Fibroblast of lung (primary cell): ENCODE measurements around the gene SESN2.

Source experiments
- EZH2 ChIP-seq: IDR thresholded peaks from 2 replicates; pipeline ENCODE4 v1.5.1; 2012; ENCODE audit warnings: low read length, control low read depth, mild to moderate bottlenecking; ENCODE audit errors: missing control alignments
- TF ChIP-seq, protein P1 (sequence below), 2 donors: IDR thresholded peaks in 1 of 2; conservative IDR thresholded peaks in 1 of 2; 1 replicate in 1 of 2; 2 replicates in 1 of 2; pipeline ENCODE4 v1.5.1; 2011 to 2012; ENCODE audit warnings: low read length in 2 of 2, control low read depth in 1 of 2, inconsistent platforms in 1 of 2, low read depth in 1 of 2, mild to moderate bottlenecking in 1 of 2

DNA sequence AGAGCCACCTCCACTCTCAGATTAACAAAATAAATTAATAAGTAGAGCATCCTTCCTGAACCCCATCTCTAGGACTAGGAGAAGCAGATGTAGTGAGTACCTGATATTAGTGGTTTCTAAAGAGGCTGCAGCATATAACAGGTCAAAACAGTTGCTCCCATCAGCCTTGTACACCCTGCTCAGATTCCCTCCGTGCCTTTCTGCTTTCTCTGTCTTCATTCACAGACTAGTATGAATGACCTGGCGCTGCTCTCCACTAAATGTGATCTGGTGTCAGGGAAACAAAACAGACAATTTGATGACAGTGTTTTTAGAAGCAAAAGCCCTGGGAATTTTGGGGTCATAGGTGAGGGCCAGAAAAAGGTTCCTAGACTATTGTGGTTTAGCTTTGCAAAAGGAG, 8.3 kb downstream of the SESN2 start:
- TF ChIP-seq, protein P1, sequence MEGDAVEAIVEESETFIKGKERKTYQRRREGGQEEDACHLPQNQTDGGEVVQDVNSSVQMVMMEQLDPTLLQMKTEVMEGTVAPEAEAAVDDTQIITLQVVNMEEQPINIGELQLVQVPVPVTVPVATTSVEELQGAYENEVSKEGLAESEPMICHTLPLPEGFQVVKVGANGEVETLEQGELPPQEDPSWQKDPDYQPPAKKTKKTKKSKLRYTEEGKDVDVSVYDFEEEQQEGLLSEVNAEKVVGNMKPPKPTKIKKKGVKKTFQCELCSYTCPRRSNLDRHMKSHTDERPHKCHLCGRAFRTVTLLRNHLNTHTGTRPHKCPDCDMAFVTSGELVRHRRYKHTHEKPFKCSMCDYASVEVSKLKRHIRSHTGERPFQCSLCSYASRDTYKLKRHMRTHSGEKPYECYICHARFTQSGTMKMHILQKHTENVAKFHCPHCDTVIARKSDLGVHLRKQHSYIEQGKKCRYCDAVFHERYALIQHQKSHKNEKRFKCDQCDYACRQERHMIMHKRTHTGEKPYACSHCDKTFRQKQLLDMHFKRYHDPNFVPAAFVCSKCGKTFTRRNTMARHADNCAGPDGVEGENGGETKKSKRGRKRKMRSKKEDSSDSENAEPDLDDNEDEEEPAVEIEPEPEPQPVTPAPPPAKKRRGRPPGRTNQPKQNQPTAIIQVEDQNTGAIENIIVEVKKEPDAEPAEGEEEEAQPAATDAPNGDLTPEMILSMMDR (conservative IDR thresholded peaks at IDR 0.05 in 1 of 2, IDR thresholded peaks at IDR 0.05 in 1 of 2; ENCODE audit: low read depth in 1 of 2, low read length in 2 of 2), result no peak
- no peak for TF ChIP-seq EZH2
